NOMO-1 (cell line): ENCODE results near the gene TMEM185A.
"Not testable (repeated sequence)": the region's sequence is repeated elsewhere in the genome, so short reads cannot be mapped to it uniquely, and the experiment has no call there.

Source experiments
- DNase-seq, 2 experiments: peaks; one replicate each; lab custom pipeline; 2025; ENCODE audit not compliant: unreplicated experiment in 2 of 2; lab: John Stamatoyannopoulos, UW

TMEM185A gene

GRCh38 chrX:149631234-149632165, at the start of gene TMEM185A:
TSS of gene TMEM185A (minus strand) at chrX:149631792. CDS start at chrX:149631580, 212 bp downstream.
- peak; percentile 37 for DNase-seq

GRCh38 chrX:149681182-149681581, 49.6 kb upstream of the TMEM185A start:
- no peak for DNase-seq

GRCh38 chrX:149679164-149679678, 47.6 kb upstream of the TMEM185A start:
- DNase-seq = not testable (repeated sequence)

- DNase-seq = not testable (repeated sequence)
These were observed 44.0 kb upstream of the TMEM185A start for GRCh38 chrX:149675554-149675953.

- not testable (repeated sequence) for DNase-seq
These were observed 43.5 kb upstream of the TMEM185A start for GRCh38 chrX:149675088-149675487.

- DNase-seq = not testable (repeated sequence)
These were observed 29.0 kb upstream of the TMEM185A start for GRCh38 chrX:149660613-149661012.

GRCh38 chrX:149656260-149656884, 24.8 kb upstream of the TMEM185A start:
- not testable (repeated sequence) for DNase-seq

- DNase-seq = no peak
These were observed 20.8 kb upstream of the TMEM185A start for GRCh38 chrX:149652232-149652981.

GRCh38 chrX:149650162-149650561, 18.6 kb upstream of the TMEM185A start:
- DNase-seq = no peak

- no peak for DNase-seq
These were observed 17.3 kb upstream of the TMEM185A start for GRCh38 chrX:149648932-149649331.

- no peak for DNase-seq
These were observed 15.9 kb upstream of the TMEM185A start for GRCh38 chrX:149647505-149647904.

- DNase-seq = no peak
These were observed 11.9 kb upstream of the TMEM185A start for GRCh38 chrX:149643496-149643895.

GRCh38 chrX:149641835-149642234, 10.2 kb upstream of the TMEM185A start:
- no peak for DNase-seq

- no peak for DNase-seq
These were observed 9.8 kb upstream of the TMEM185A start for GRCh38 chrX:149641432-149641831.

- no peak for DNase-seq
These were observed 8.0 kb upstream of the TMEM185A start for GRCh38 chrX:149639568-149639967.

- no peak for DNase-seq
These were observed 7.3 kb upstream of the TMEM185A start for GRCh38 chrX:149638860-149639259.

- DNase-seq = no peak
These were observed 1.9 kb upstream of the TMEM185A start for GRCh38 chrX:149633511-149633910.

- no peak for DNase-seq
These were observed 835 bp downstream of the TMEM185A start for GRCh38 chrX:149630681-149631233.

- no peak for DNase-seq
These were observed 1.7 kb downstream of the TMEM185A start for GRCh38 chrX:149629730-149630387.

GRCh38 chrX:149628768-149629167, 2.8 kb downstream of the TMEM185A start:
- DNase-seq = no peak
